DMS79 treated with DMSO at 0.1 percent for 48 hours (cell line): ENCODE measurements around the gene FHAD1.
"Not testable (repeated sequence)": the region's sequence is repeated elsewhere in the genome, so short reads cannot be mapped to it uniquely, and the experiment has no call there.

ENCODE experiments used
- DNase-seq: peaks from one replicate; lab custom pipeline; 2025; lab: John Stamatoyannopoulos, UW

FHAD1 gene

GRCh38 chr1:15305468-15305770, 58.4 kb downstream of the FHAD1 start:
- no peak for DNase-seq

- DNase-seq: not testable (repeated sequence)
Measured at GRCh38 chr1:15306352-15306751, 59.3 kb downstream of the FHAD1 start.

- DNase-seq: no peak
Measured at GRCh38 chr1:15308135-15308534, 61.1 kb downstream of the FHAD1 start.

- no peak for DNase-seq
Measured at GRCh38 chr1:15308621-15309027, 61.6 kb downstream of the FHAD1 start.

- DNase-seq: no peak
Measured at GRCh38 chr1:15309687-15310086, 62.7 kb downstream of the FHAD1 start.

- no peak for DNase-seq
Measured at GRCh38 chr1:15310544-15310943, 63.5 kb downstream of the FHAD1 start.

GRCh38 chr1:15311122-15311822, 64.2 kb downstream of the FHAD1 start:
- DNase-seq: no peak

GRCh38 chr1:15311880-15312279, 64.9 kb downstream of the FHAD1 start:
- no peak for DNase-seq

GRCh38 chr1:15312626-15313411, 65.8 kb downstream of the FHAD1 start:
- DNase-seq: no peak

- no peak for DNase-seq
Measured at GRCh38 chr1:15314328-15315281, 67.6 kb downstream of the FHAD1 start.

- DNase-seq: no peak
Measured at GRCh38 chr1:15315815-15316214, 68.8 kb downstream of the FHAD1 start.

- no peak for DNase-seq
Measured at GRCh38 chr1:15316510-15316909, 69.5 kb downstream of the FHAD1 start.

- DNase-seq: no peak
Measured at GRCh38 chr1:15320267-15320666, 73.2 kb downstream of the FHAD1 start.

- no peak for DNase-seq
Measured at GRCh38 chr1:15321601-15322000, 74.6 kb downstream of the FHAD1 start.

- DNase-seq: no peak
Measured at GRCh38 chr1:15322648-15323350, 75.8 kb downstream of the FHAD1 start.

- DNase-seq: peak; percentile 69
Measured at GRCh38 chr1:15323351-15323988, 76.4 kb downstream of the FHAD1 start.

- DNase-seq: no peak
Measured at GRCh38 chr1:15323989-15324868, 77.2 kb downstream of the FHAD1 start.

- no peak for DNase-seq
Measured at GRCh38 chr1:15324869-15325335, 77.9 kb downstream of the FHAD1 start.

GRCh38 chr1:15325375-15326085, 78.5 kb downstream of the FHAD1 start:
- DNase-seq: no peak
